Activated CD8-positive, alpha-beta memory T cell treated with anti-CD3 and anti-CD28 coated beads, Interleukin-2, amount 10 ng/mL, durations not matched to agents 7 days and 5 days (primary cell): ENCODE data around the gene CKB. TPM values are rescaled to one million over a fixed set of nuclear protein-coding genes. Genes with fewer than 3 reads are reported as not detected.

ENCODE experiments used
- ATAC-seq: fragments of 150-1000 bp; cut with Tn5 transposase; one replicate; pipeline ENCODE4 v1.10.0; 2021; ENCODE audit warnings: moderate library complexity
- CTCF ChIA-PET: fragments of 350-600 bp; sonication (Branson Sonifier 250); formaldehyde crosslinking; loops from one replicate; lab custom pipeline; 2021; ENCODE audit warnings: antibody characterized with exemption; lab: Charles Lee
- DNase-seq: peaks from one replicate; pipeline ENCODE4 v3.0.0-alpha.2; 2020
- H3K27ac Mint-ChIP-seq: one replicate; pipeline ENCODE4 v1.8.0; 2021; ENCODE audit warnings: mild to moderate bottlenecking, mixed read lengths
- H3K27me3 Mint-ChIP-seq: one replicate; pipeline ENCODE4 v1.8.0; 2021; ENCODE audit warnings: mixed read lengths
- H3K36me3 Mint-ChIP-seq: one replicate; pipeline ENCODE4 v1.8.0; 2021; ENCODE audit warnings: mild to moderate bottlenecking, mixed read lengths
- H3K4me1 Mint-ChIP-seq: one replicate; pipeline ENCODE4 v1.8.0; 2021; ENCODE audit warnings: mixed read lengths
- H3K4me3 Mint-ChIP-seq: one replicate; pipeline ENCODE4 v1.8.0; 2021; ENCODE audit warnings: mild to moderate bottlenecking, moderate library complexity, mixed read lengths
- H3K9me3 Mint-ChIP-seq: one replicate; pipeline ENCODE4 v1.8.0; 2022; ENCODE audit warnings: low read depth, mixed read lengths
- total RNA-seq, 2 experiments: library from RNA; stranded (reverse); gene quantifications; one replicate each; pipeline ENCODE4 v1.2.3, GENCODE V29; 2021

Gene CKB
- 1 to 10 TPM; 1.2 to 6.1 TPM for total RNA-seq

- CTCF ChIA-PET: interaction anchor here (1.2 kb wide), 1 partner anchor 17 kb away, joined by 4 read pairs; no protein-coding TSS in a partner anchor
- H3K9me3 Mint-ChIP-seq: no peaks in the 10 kb centered on the region
- H3K4me3 Mint-ChIP-seq: peak within 1 kb of the TSS; percentile 22
- no peak within 1 kb of the TSS for H3K27ac Mint-ChIP-seq
- peaks cover 20% of the 10 kb centered on the region for H3K4me1 Mint-ChIP-seq
- H3K27me3 Mint-ChIP-seq: peaks cover 21% of the 10 kb centered on the region
- no peak for DNase-seq
- ATAC-seq: no peak
- H3K36me3 Mint-ChIP-seq: no peaks in the 10 kb centered on the region
Observed at GRCh38 chr14:103522649-103523574, at the start of gene CKB. CKB (minus strand) TSS chr14:103522830; CDS start chr14:103522493, 337 bp downstream.

GRCh38 chr14:103569408-103569807, 46.8 kb upstream of the CKB start:
- H3K4me1 Mint-ChIP-seq: peaks cover 11% of the 10 kb centered on the region
- DNase-seq: no peak
- CTCF ChIA-PET: interaction anchor here (0.9 to 1.2 kb wide), 3 partner anchors 110 to 341 kb away, joined by 3 read pairs; no protein-coding TSS in a partner anchor
- ATAC-seq: no peak
- no peaks in the 10 kb centered on the region for H3K9me3 Mint-ChIP-seq
- no peak overlapping the region for H3K4me3 Mint-ChIP-seq
- H3K27ac Mint-ChIP-seq: no peak overlapping the region
- peaks cover 4% of the 10 kb centered on the region for H3K36me3 Mint-ChIP-seq
- no peaks in the 10 kb centered on the region for H3K27me3 Mint-ChIP-seq

DNA sequence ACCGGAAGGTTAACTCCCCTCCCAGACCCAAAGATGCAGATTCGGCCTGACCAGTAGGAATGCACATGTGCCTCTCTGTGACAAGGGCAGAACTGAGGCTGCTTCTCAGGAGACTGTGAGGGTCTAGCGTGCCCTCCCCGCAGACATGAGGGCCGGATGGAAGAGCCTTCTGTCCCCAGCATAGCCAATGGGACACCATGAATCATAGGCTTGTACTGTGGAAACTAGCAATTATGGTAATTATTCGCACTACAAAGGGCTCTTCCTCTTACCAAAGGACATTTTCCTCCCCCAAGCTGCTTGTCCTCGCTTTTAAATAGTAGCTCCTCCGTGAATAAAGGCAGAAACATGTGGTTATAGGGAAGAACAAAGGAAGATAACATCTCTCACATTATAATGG, 46.3 kb upstream of the CKB start:
- H3K9me3 Mint-ChIP-seq: no peaks in the 10 kb centered on the region
- H3K27ac Mint-ChIP-seq: no peak overlapping the region
- H3K4me3 Mint-ChIP-seq: no peak overlapping the region
- H3K36me3 Mint-ChIP-seq: peaks cover 2% of the 10 kb centered on the region
- H3K4me1 Mint-ChIP-seq: peaks cover 15% of the 10 kb centered on the region
- CTCF ChIA-PET: interaction anchor here (0.9 to 1.2 kb wide), 3 partner anchors 111 to 341 kb away, joined by 3 read pairs; no protein-coding TSS in a partner anchor
- DNase-seq (no peak), ATAC-seq (no peak)
- H3K27me3 Mint-ChIP-seq: no peaks in the 10 kb centered on the region

DNA sequence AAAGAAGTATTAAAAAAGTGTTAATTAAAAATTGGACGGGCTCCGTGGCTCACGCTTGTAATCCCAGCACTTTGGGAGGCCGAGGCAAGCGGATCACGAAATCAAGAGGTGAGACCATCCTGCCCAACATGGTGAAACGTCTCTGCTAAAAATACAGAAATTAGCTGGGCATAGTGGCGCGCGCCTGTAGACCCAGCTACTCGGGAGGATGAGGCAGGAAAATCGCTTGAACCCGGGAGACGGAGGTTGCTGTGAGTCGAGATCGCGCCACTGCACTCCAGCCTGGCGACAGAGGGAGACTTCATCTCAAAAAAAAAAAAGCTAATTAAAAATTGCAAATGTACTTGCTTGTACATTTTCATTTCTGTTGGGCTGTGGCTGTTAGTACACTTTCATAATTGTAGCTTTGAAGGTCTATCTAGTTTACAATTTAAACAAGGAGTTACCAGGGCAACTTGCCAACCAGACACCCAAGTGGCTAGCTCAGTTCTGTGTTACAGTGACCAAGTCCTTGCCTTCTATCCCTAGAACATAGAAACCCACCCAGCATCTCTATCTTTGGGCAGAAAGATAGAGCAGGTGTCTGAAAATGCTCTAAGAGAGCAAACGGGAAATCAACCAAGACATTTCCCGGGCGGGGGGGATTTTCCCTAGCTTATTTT, 41.3 kb upstream of the CKB start:
- CTCF ChIA-PET: interaction anchor here (0.7 to 2.0 kb wide), 4 partner anchors 16 to 71 kb away, joined by 3 to 5 read pairs (median 3); no protein-coding TSS in a partner anchor
- Mint-ChIP-seq H3K27me3 (no peaks in the 10 kb centered on the region), H3K36me3 (peaks cover 23% of the 10 kb centered on the region), H3K4me1 (peaks cover 49% of the 10 kb centered on the region), H3K27ac (peak overlapping the region; percentile 24), H3K4me3 (peak overlapping the region; percentile 89), H3K9me3 (no peaks in the 10 kb centered on the region)
- DNase-seq: no peak
- ATAC-seq: no peak

GRCh38 chr14:103563226-103563620, 40.6 kb upstream of the CKB start:
- Mint-ChIP-seq H3K4me3 (peak overlapping the region; percentile 89), H3K4me1 (peaks cover 56% of the 10 kb centered on the region), H3K9me3 (no peaks in the 10 kb centered on the region), H3K27me3 (no peaks in the 10 kb centered on the region), H3K36me3 (peaks cover 28% of the 10 kb centered on the region), H3K27ac (peak overlapping the region; percentile 84)
- ATAC-seq: no peak
- no peak for DNase-seq
- CTCF ChIA-PET: interaction anchor here (1.4 to 2.0 kb wide), 2 partner anchors 16 to 44 kb away, joined by 3 to 5 read pairs; no protein-coding TSS in a partner anchor

- CTCF ChIA-PET: interaction anchor here (1.2 to 2.0 kb wide), 4 partner anchors 9 to 44 kb away, joined by 3 to 5 read pairs (median 4); no protein-coding TSS in a partner anchor
- Mint-ChIP-seq H3K9me3 (no peaks in the 10 kb centered on the region), H3K4me3 (peak within 1 kb of the TSS; percentile 89), H3K36me3 (peaks cover 28% of the 10 kb centered on the region), H3K27me3 (no peaks in the 10 kb centered on the region), H3K4me1 (peaks cover 59% of the 10 kb centered on the region), H3K27ac (peak within 1 kb of the TSS; percentile 90)
- ATAC-seq (peak; percentile 85), DNase-seq (peak; percentile 92)
Observed at GRCh38 chr14:103562429-103563225, 40.0 kb upstream of the CKB start, which contains the start of the genes BAG5 and COA8. BAG5 (minus strand) TSS chr14:103562657; CDS start chr14:103561164, 1,493 bp downstream. COA8 (plus strand) TSS chr14:103562960; CDS start chr14:103563002, 42 bp downstream.

- Mint-ChIP-seq H3K27ac (peak overlapping the region; percentile 90), H3K27me3 (no peaks in the 10 kb centered on the region), H3K36me3 (peaks cover 28% of the 10 kb centered on the region), H3K9me3 (no peaks in the 10 kb centered on the region), H3K4me3 (peak overlapping the region; percentile 89), H3K4me1 (peaks cover 62% of the 10 kb centered on the region)
- peak; percentile 47 for ATAC-seq
- CTCF ChIA-PET: interaction anchor here (1.0 to 1.8 kb wide), 7 partner anchors 9 to 118 kb away, joined by 3 to 6 read pairs (median 3); no protein-coding TSS in a partner anchor
- no peak for DNase-seq
Observed at GRCh38 chr14:103562179-103562428, 39.5 kb upstream of the CKB start.

DNA sequence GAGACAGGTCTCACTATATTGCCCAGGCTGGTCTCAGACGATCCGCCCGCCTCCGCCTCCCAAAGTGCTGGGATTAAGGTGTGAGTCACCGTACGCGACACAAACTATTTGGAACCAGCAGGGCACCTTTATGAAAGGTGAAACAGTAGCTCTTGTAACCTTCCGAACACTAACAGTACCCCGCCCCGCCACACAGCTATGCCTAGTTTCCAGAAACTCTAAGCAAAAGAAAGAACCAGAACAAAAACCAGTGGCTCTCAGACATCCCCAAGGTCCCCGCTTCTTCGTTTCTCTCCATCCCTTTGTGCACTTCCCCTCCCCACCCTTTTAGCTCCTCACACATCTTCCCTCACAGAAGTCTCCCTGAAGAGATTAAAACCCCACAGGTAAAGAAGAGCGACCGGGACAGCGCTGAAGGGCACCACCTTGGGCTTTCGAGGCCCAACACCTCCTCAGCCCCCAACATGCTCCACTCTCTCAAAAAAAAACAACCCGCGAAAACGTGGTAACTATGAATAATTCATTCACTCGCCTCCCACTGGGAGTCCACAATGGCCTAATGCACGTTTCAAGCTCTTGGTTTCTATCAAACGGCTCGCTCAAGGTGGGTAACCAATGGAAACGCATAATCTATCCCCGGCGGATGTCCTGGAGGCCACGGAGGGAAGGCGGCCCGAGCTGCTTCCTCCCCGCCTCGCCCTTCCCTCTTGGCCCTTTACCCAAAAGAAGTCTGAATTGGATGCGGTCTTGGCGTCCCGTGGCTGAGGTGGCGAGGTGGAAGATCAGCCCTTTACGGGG, 39.0 kb upstream of the CKB start:
- H3K4me3 Mint-ChIP-seq: peak overlapping the region; percentile 89
- H3K36me3 Mint-ChIP-seq: peaks cover 28% of the 10 kb centered on the region
- H3K27ac Mint-ChIP-seq: peak overlapping the region; percentile 90
- H3K4me1 Mint-ChIP-seq: peaks cover 62% of the 10 kb centered on the region
- H3K27me3 Mint-ChIP-seq: no peaks in the 10 kb centered on the region
- ATAC-seq: peak; percentile 47
- DNase-seq: peak; percentile 75
- CTCF ChIA-PET: interaction anchor here (0.5 to 1.8 kb wide), 12 partner anchors 9 to 1928 kb away, joined by 3 to 6 read pairs (median 3); partner anchors contain the start of gene TRMT61A
- no peaks in the 10 kb centered on the region for H3K9me3 Mint-ChIP-seq

- no peaks in the 10 kb centered on the region for H3K27me3 Mint-ChIP-seq
- CTCF ChIA-PET: interaction anchor here (0.5 to 1.8 kb wide), 4 partner anchors 8 to 1929 kb away, joined by 3 to 6 read pairs (median 4); no protein-coding TSS in a partner anchor
- peaks cover 55% of the 10 kb centered on the region for H3K4me1 Mint-ChIP-seq
- H3K9me3 Mint-ChIP-seq: no peaks in the 10 kb centered on the region
- peaks cover 28% of the 10 kb centered on the region for H3K36me3 Mint-ChIP-seq
- H3K27ac Mint-ChIP-seq: no peak overlapping the region
- ATAC-seq (no peak), DNase-seq (no peak)
- peak overlapping the region; percentile 89 for H3K4me3 Mint-ChIP-seq
Observed at GRCh38 chr14:103560691-103561090, 38.1 kb upstream of the CKB start.

DNA sequence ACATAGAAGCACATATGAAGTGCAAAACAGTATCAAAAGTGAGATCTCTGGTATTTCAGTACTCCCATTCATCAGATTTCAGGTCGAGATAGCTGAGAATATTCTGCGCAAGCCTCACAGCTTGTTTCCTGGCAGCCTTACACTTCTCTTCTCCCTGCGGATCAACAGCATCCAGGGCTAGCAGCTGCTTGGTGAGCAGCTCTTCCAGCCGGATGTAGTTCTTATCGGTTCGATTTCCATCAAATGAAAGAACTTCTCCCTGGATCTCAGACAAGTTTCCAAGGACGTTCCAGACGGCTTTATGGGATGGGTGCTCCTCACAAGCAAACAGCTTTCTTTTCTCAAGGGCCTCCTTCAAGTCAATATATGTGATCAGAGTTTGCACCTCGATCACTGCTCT, 37.1 kb upstream of the CKB start:
- Mint-ChIP-seq H3K27ac (no peak overlapping the region), H3K27me3 (no peaks in the 10 kb centered on the region), H3K9me3 (no peaks in the 10 kb centered on the region), H3K4me3 (no peak overlapping the region), H3K36me3 (peaks cover 28% of the 10 kb centered on the region), H3K4me1 (peaks cover 52% of the 10 kb centered on the region)
- DNase-seq: no peak
- no peak for ATAC-seq
- CTCF ChIA-PET: interaction anchor here (0.8 to 1.1 kb wide), 4 partner anchors 13 to 341 kb away, joined by 3 read pairs; no protein-coding TSS in a partner anchor

GRCh38 chr14:103558071-103558882, 35.6 kb upstream of the CKB start:
- peaks cover 25% of the 10 kb centered on the region for H3K36me3 Mint-ChIP-seq
- CTCF ChIA-PET: interaction anchor here (1.0 to 2.0 kb wide), 2 partner anchors 10 to 40 kb away, joined by 5 to 9 read pairs; no protein-coding TSS in a partner anchor
- no peak overlapping the region for H3K4me3 Mint-ChIP-seq
- ATAC-seq (no peak), DNase-seq (no peak)
- no peaks in the 10 kb centered on the region for H3K9me3 Mint-ChIP-seq
- H3K27me3 Mint-ChIP-seq: no peaks in the 10 kb centered on the region
- H3K27ac Mint-ChIP-seq: no peak overlapping the region
- H3K4me1 Mint-ChIP-seq: peaks cover 41% of the 10 kb centered on the region
